ENCODE data around the gene ATG14.
"Not testable (repeated sequence)": the region's sequence is repeated elsewhere in the genome, so short reads cannot be mapped to it uniquely, and the experiment has no call there.

Gene ATG14

GRCh38 chr14:55411426-55412389 is at the start of gene ATG14:
Gene ATG14, minus strand, starts transcription at chr14:55411830. Its CDS starts 8 bp downstream, at chr14:55411822.
- DNase-seq = peak; percentile 84

- DNase-seq = no peak
Observed at GRCh38 chr14:55458800-55459515, 47.3 kb upstream of the ATG14 start.

- no peak for DNase-seq
Observed at GRCh38 chr14:55457496-55457895, 45.9 kb upstream of the ATG14 start.

- not testable (repeated sequence) for DNase-seq
Observed at GRCh38 chr14:55456411-55456810, 44.8 kb upstream of the ATG14 start.

- DNase-seq = no peak
Observed at GRCh38 chr14:55454264-55455002, 42.8 kb upstream of the ATG14 start.

GRCh38 chr14:55451950-55452349 is 40.3 kb upstream of the ATG14 start:
- no peak for DNase-seq

GRCh38 chr14:55451398-55451797 is 39.8 kb upstream of the ATG14 start:
- DNase-seq = no peak

- no peak for DNase-seq
Observed at GRCh38 chr14:55450987-55451386, 39.4 kb upstream of the ATG14 start.

- no peak for DNase-seq
Observed at GRCh38 chr14:55450539-55450938, 38.9 kb upstream of the ATG14 start.

GRCh38 chr14:55450124-55450523 is 38.5 kb upstream of the ATG14 start:
- DNase-seq = no peak

GRCh38 chr14:55449116-55449515 is 37.5 kb upstream of the ATG14 start:
- DNase-seq = no peak

GRCh38 chr14:55448141-55448614 is 36.5 kb upstream of the ATG14 start:
- DNase-seq = no peak

- DNase-seq = no peak
Observed at GRCh38 chr14:55446833-55447232, 35.2 kb upstream of the ATG14 start.

GRCh38 chr14:55446127-55446736 is 34.6 kb upstream of the ATG14 start:
- DNase-seq = peak; percentile 68

GRCh38 chr14:55441286-55441685 is 29.7 kb upstream of the ATG14 start:
- no peak for DNase-seq

GRCh38 chr14:55440385-55440784 is 28.8 kb upstream of the ATG14 start, which contains the start of gene TBPL2:
Gene TBPL2, minus strand, starts transcription at chr14:55440616. Its CDS starts 167 bp downstream, at chr14:55440449.
- DNase-seq = no peak

GRCh38 chr14:55438066-55438683 is 26.5 kb upstream of the ATG14 start:
- DNase-seq = no peak

- no peak for DNase-seq
Observed at GRCh38 chr14:55436931-55437330, 25.3 kb upstream of the ATG14 start.

- DNase-seq = no peak
Observed at GRCh38 chr14:55436519-55436918, 24.9 kb upstream of the ATG14 start.

GRCh38 chr14:55434805-55435174 is 23.2 kb upstream of the ATG14 start:
- DNase-seq = no peak

- DNase-seq = no peak
Observed at GRCh38 chr14:55433880-55434804, 22.5 kb upstream of the ATG14 start.
